Right kidney (tissue), 1 donor: ENCODE results near the gene BTBD9.
A peak's percentile ranks its signal among the peaks of the same experiment; 100 is the strongest.

Experiments
- DNase-seq: peaks from one replicate; pipeline ENCODE4 v3.0.0-alpha.2; 2016

Gene BTBD9

GRCh38 chr6:38283734-38284362 lies 355.9 kb downstream of the BTBD9 start:
- DNase-seq, result no peak

GRCh38 chr6:38282911-38283310 lies 356.8 kb downstream of the BTBD9 start:
- DNase-seq, result no peak

- no peak for DNase-seq
Observed at GRCh38 chr6:38281126-38281525, 358.6 kb downstream of the BTBD9 start.

- DNase-seq, result no peak
Observed at GRCh38 chr6:38279963-38280588, 359.7 kb downstream of the BTBD9 start.

GRCh38 chr6:38279423-38279822 lies 360.3 kb downstream of the BTBD9 start:
- DNase-seq, result no peak

- DNase-seq, result no peak
Observed at GRCh38 chr6:38273325-38273724, 366.4 kb downstream of the BTBD9 start.

GRCh38 chr6:38272222-38272621 lies 367.5 kb downstream of the BTBD9 start:
- DNase-seq, result no peak

- DNase-seq, result no peak
Observed at GRCh38 chr6:38271081-38271480, 368.6 kb downstream of the BTBD9 start.

GRCh38 chr6:38270367-38270766 lies 369.4 kb downstream of the BTBD9 start:
- no peak for DNase-seq

GRCh38 chr6:38269461-38270172 lies 370.1 kb downstream of the BTBD9 start:
- DNase-seq, result peak; percentile 17

- peak; percentile 25 for DNase-seq
Observed at GRCh38 chr6:38268342-38268741, 371.4 kb downstream of the BTBD9 start.

GRCh38 chr6:38266921-38267354 lies 372.8 kb downstream of the BTBD9 start:
- no peak for DNase-seq

- DNase-seq, result no peak
Observed at GRCh38 chr6:38264605-38265004, 375.1 kb downstream of the BTBD9 start.

GRCh38 chr6:38262609-38263008 lies 377.1 kb downstream of the BTBD9 start:
- DNase-seq, result no peak

GRCh38 chr6:38262026-38262425 lies 377.7 kb downstream of the BTBD9 start:
- peak; percentile 9 for DNase-seq

GRCh38 chr6:38261626-38262025 lies 378.1 kb downstream of the BTBD9 start:
- DNase-seq, result no peak

GRCh38 chr6:38259736-38260135 lies 380.0 kb downstream of the BTBD9 start:
- DNase-seq, result no peak

- no peak for DNase-seq
Observed at GRCh38 chr6:38248500-38249234, 391.1 kb downstream of the BTBD9 start.

- no peak for DNase-seq
Observed at GRCh38 chr6:38245295-38245694, 394.4 kb downstream of the BTBD9 start.

GRCh38 chr6:38244869-38245268 lies 394.9 kb downstream of the BTBD9 start:
- no peak for DNase-seq

GRCh38 chr6:38241200-38241871 lies 398.4 kb downstream of the BTBD9 start:
- no peak for DNase-seq

GRCh38 chr6:38239719-38240451 lies 399.8 kb downstream of the BTBD9 start:
- no peak for DNase-seq
